GM18907 (cell line): Measurements from ENCODE around the gene UTS2B.

Source experiments
- ATAC-seq: cut with Tn5 transposase; IDR thresholded peaks from one replicate; pipeline ENCODE4 v1.9.1; 2021; ENCODE audit warnings: mild to moderate bottlenecking, moderate library complexity; ENCODE audit not compliant: unreplicated experiment

Gene UTS2B, protein sequence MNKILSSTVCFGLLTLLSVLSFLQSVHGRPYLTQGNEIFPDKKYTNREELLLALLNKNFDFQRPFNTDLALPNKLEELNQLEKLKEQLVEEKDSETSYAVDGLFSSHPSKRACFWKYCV

DNA sequence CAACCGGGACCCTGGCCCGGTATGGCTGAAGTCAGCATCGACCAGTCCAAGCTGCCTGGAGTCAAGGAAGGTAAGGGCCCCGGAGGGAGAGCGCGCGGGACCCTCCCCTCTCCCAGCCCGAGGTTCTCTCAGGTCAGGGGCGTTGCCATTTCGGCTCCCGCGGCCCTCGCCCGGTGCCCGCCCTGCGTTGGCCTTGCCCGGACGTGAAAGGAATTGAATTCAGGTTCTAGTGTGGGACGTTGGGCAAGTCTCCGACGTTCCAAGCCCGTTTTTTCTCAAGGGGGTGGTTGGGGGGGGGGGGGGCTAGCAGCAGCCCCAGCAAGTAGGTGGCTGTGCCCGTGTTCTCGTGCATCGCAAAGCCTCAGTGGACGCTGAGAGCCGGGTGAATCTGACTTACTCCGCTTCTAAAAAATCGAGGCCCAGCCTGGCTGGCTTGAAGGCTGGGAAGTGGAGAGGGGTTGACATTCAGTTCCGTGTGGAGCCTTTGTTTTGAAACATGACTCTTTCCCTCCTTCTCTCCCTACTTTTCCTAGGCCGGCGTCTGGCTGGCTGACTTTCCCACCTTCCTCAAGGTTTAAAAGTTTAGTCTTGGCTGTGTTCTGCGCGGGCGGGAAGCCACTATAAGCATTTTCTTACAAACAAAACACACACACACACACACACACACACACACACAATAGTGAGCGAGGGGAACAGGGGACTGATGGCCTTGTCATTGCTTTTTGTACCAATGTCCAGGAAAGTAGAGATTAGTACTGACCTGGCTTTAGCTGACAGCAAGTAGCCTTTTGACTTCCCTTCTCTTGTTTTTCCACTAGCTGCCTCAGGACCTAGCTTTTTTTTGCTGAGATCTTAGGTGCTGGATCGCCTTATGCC lies at the start of gene UTS2B:
Gene UTS2B, minus strand, starts transcription at position 873 of the 876 bp plus-strand sequence. CDS start 48,337 bp downstream, outside the sequence.
- peak; percentile 28 for ATAC-seq

DNA sequence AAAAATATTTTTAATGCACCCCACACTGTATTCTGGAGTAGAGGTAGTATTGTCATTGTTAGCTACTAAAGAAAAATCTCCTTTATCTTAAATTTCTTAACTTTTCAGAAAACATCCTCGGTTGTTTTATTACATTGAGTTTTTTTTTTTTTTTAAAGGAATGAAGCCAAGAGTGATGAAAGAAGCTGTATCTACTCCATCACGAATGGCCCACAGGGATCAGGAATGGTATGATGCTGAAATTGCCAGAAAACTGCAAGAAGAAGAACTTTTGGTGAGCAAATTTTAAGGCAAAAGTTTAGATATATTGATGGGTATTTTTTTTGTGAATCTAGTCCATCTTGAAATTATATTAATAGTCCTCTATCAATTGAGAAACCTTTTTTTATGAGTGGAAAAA lies 49.7 kb upstream of the UTS2B start:
- no peak for ATAC-seq

DNA sequence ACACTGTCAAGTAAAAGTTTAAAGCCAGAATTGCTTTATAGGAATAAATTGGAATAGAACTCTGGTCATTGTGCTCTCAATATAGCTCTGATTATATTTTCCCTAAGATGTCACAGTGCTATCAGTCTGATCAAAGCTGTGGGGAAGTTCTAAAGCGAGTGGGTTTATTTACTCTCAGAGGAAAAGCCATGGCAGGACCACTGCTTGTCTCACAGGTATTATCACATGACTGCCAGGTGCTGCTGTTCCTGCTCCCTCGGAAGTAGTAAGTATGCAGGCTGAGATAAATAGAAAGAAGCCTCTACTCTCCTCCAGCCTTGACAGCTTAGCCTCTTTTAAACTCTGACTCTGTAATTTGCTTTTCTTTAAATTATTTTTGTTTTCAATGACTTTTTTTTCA lies 49.1 kb upstream of the UTS2B start:
- no peak for ATAC-seq

DNA sequence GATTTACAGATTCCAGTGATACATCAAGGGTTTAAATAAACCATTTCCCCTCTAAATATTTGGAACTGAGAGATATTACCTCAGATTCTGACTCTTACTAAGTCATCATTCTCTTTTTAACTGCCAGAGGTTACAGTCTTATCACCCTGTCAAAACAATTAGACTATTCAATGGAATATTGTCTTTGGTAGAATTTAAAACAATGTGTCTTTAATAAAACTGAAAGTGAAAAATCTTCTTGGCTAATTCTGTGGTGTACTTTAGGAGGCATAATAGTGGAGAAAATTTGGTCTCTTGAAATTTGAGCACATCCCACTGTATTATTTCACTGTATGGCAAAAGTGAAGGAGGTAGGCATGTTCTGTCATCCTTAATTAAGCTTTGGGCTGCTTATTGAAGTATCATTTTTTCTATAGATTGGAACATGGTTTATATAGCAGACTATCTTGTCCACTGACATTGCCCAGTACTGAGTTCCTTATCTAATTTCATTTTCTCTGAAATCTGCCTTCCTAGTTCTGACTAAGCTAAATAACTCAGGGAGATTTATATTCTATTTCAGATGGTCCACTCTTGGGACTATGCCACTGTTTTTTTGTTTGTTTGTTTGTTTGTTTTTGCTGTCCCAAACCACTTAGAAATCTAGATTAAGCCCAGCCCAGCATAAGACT lies 48.0 kb upstream of the UTS2B start:
- ATAC-seq: peak; percentile 28

DNA sequence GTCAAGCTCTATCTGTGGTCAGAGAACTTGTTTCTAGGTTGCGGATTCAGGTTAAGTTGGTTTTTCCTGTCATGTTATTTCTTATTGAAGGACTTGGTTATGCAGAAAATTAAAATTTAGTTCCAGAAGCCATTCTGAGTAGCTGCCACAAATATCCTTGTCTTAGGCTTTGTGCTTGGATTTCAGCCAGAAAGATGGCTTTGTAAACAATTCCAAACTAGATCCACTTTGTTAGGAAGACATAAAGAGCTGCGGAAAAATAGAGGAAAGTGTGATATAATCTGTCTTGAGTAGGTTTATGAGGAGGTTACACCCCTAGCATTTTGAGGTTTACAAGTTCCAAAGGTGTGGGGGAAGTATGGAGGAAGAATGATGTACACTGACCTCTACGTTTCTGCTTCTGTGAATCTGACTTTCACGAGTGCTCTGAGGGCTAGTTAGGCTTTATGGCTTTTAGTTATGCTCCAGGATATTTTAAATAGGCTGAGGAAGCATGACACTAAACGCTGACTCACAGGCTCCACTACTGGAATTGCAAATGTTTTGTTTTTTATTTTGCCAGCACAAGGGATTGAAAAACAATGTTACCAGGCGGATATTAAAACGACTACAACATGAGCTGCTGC lies 46.3 kb upstream of the UTS2B start:
- ATAC-seq: no peak

DNA sequence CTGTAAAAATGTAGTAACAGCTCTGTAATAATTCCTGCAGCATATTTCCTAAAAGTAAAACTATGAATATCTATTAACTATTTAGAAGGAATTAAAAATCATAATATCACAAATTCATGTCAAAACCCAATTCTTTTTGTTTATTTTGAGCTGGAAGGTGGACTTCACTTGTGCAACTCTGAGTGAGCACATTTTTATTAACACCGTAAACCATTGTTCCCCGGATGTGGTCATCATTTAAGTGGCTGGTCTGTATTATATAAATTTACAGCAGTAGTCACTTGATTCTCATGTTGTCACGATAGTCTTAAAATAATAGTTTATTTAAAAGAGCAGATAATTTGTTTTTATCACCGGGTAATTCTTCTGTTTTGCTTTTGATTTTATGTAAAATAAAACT lies 43.0 kb upstream of the UTS2B start:
- no peak for ATAC-seq

DNA sequence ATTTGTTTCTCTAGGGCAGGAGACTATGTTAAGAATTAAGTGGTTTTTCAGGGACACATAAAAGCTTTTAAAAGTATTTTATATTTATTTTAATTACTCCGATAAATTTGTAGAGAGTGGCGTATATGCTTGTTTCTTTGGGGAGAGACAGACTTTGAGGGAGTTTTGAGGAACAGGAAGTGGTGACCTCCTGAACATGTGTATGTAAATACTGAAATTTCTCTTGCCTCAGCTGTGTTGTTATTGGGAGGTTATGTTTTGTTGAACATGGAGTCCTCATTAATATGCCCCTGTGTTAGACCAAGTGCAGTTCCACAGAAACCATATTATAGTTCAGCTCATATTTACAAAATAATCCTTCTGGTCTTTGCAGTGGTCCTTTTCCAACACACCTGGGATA lies 41.8 kb upstream of the UTS2B start:
- ATAC-seq: peak; percentile 64

DNA sequence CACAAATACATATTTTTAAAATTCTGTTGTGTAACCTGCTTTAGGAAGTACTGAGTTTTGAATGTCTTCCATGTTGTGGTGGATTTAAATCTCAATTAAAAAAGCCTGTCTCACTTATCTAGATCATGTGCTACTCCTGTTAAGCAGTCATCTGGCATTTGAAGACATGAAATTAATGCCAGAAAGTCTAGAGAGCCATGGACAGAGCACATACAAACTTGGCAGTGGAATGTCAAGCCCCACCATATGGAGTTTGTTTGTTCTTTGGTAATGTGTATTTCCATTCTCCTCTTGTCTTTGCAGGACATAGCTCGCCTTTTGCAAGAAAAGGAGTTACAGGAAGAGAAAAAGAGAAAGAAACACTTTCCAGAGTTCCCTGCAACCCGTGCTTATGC lies 39.3 kb upstream of the UTS2B start:
- ATAC-seq: no peak

DNA sequence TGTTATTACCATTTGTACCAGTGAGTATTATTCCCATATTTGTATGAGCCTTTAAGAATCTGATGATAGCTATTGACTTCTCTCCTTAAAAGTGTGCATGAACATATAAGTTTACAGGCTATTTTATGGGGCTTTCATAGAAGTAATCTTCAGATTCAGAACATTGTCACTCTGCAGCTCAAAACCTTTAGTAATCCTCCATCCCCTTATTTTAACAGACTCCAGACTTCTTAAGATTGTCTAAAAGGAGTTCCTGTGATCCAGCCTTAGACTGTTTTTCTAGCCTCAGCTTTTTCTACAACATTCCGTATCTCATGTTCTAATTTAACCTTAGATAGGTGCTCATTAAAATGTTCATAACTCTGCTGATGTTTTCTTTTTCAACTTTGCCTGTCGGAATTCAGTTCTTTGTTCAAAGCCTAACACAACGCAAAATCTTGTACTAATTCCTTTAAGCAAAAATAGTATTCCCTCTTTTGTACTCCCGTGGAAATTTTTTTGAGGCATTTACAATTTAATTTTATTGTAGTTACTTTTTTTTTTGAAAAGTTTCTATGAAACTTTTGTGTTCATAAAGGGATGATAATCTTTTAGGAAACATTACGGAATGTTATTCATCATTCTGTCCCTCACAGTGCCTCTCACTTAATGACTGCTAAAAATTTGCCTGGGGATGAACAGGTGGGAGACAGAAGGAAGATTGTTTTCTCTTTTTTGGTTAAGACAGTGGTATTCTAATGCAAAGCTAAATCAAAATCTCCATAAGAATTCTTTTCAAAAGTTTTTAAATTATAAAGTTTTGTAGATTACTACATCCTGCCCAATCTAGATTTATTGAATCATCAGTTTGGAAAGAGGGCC lies 38.7 kb upstream of the UTS2B start:
- no peak for ATAC-seq

DNA sequence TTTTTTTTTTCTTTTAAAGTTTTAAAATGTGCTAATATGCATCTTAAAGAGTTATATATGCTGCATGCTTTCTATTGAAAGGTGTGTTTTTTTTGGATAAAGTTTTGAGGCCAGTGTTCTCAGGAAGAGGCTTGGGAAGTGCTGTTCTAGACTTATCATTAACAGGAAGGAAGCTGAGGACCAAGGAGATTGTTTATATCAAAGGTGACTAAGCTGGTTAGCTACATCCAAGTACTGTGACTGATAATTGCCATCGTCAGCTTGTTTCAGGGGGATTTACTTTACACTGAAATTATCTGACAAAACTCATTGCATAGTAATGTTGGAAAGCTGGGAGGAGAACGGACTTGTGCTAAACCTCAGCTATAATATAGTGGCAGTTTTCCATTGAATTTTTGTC lies 36.3 kb upstream of the UTS2B start:
- ATAC-seq: no peak

DNA sequence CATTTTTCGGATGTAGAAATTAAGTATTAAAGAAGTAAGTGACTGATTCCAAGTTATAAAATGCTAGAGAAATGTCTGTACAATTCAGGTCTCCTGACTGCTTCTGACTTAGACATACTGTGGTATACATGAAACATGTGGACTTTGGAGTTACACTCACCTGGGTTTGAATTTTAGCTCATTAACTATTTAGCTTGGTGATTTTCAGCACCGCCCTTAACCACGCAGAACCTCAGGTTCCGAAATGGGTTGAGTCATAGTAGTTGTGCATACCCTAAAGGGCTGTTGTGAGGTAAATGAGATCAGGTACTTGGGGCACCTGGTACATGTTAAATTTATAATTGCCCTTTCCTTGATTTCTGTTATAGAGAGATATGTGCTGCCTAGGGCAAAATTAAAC lies 32.9 kb upstream of the UTS2B start:
- no peak for ATAC-seq

DNA sequence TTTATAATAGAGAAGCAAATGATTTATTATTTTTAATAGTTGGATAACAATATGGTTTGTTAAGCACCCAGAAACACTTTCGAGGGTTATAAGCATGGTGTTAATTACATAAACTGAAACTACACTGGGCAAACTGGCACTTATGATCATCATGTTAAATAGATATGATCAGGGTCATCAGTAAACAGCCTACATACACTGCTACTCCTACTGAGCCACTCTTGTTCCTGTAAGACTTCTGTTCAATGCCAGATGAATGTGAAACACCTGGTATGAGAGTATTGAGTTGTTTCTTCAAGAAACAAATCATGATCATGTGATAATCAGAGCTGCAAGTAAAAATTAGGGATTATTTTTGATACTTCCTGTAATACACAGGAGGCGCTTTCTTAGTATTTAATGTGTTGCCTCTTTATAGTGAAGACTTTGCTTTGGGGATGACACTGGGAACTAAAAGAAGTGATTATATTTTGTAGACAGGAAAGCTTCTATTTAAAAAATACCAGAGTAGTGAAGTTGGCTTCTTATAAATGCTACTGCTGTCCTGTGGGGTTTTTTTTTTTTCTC lies 32.3 kb upstream of the UTS2B start:
- ATAC-seq: no peak

DNA sequence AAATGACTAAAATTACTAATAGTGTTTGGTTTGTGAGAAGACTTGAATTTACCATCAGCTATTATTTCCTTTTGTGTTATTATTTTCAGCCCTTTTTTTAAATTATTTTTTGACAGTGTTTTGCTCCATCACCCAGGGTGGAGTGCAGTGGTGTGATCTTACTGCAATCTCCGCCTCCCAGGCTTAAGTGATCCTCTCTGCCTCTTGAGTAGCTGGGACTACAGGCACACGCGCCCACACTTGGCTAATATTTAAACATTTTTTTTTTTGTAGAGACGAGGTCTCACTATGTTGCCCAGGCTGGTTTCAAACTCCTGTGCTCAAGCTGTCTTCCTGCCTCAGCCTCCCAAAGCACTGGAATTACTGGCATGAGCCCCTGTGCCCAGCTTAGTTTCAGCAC lies 31.7 kb upstream of the UTS2B start:
- no peak for ATAC-seq

DNA sequence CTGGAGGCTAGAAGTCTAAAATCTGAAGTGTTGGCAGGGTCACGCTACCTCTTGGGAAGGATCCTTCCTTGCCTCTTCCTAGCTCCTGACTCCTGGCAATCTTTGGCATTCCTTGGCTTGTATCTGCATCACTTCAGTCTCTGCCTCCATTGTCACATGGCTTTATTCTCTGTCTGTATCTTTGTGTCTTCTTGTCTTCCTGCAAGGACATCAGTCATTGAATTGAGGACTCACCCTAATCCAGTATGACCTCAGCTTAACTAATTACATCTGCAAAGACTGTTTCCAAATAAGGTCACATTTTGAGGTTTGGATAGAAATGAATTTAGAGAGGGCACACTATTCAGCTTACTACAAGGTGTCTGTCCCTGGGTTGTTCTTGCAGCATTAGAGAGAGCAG lies 31.1 kb upstream of the UTS2B start:
- no peak for ATAC-seq

DNA sequence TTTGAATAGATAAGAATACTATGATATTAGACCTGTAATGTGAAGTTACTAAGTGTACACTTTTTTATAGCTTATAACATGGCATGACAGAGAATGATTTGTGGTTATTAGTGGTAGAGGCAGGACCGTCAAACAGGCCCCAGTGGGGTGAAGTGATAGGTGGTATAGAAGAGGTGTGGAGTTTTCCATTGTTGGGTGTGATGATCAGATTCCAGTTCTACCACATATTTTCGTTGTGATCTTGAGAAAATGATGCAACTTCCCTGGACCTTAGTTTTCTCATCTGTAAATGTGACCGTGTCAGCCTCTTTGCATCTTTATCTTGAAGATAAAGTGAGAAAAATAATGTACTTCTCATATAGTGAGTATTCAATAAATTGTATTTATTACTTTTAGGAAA lies 30.3 kb upstream of the UTS2B start:
- ATAC-seq: no peak

DNA sequence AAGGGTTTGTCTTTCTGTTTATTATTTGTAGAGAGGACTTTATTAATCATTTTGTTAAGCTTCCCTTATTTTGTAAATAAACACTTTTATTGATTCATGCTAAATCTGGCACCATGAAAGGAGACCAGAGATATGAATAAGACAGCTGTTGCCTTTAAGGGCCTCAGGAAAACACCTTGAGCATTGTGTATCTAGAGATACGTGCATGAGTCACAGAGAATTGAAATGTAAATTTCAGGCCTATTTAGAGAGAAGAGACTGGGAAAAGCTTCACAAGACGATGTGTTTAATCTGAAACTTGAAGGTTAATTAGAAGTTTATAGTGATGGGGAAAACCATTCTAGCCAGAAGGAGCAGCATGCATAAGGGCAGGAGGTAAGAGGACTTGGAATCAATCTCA lies 28.6 kb upstream of the UTS2B start:
- ATAC-seq: peak; percentile 37

DNA sequence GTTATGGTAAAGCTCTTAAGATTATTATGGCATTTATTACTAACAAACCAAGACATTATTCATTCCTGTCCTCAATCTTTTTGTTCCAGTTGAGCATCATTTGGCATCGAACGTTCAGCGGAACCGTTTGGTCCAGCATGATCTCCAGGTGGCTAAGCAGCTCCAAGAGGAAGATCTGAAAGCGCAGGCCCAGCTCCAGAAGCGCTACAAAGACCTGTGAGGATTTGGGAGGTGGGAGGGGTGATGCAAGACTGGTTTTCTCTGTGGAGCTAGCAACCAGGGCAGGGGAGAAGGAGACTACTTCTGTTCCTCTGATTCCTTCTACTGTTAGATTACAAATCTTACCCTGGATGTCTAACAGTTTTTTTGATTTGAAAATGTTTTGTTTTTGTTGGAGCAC lies 27.6 kb upstream of the UTS2B start:
- no peak for ATAC-seq

DNA sequence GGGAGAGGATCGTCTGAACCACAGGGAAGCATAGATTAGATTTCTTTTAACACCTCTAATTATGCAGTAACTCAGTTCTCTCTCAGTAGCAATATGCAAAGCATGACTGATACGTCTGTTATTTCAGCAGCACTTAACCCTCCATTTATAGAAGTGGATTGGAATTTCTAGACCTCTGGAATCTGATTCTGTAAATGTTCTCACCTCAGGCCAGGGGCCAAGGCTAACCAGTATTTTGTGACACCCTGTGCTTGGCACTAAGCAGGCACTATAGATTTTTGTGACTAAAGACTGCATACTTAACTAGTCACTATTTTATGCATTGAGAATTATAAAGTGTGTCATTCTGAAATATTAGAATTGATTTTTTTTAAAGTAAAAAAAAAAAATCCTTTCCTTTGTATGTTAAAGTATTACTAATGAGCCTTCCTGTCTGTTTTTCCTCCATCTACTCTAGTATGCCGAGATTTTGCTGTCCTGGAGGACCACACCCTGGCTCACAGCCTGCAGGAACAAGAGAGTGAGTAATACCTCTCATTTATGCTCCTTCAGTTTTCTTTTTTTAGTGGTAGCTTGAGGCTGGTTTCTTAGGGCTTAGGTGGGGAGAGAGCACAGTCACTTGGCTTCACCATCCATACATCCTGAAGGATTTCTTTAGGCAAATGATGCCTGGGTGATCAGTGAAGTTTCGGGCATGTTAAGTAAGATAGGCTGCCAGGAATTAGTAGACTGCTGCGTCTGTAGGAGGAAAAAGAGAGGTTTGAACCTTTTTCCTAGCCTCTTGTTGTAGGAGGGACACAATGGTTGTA lies 26.5 kb upstream of the UTS2B start:
- ATAC-seq: no peak

DNA sequence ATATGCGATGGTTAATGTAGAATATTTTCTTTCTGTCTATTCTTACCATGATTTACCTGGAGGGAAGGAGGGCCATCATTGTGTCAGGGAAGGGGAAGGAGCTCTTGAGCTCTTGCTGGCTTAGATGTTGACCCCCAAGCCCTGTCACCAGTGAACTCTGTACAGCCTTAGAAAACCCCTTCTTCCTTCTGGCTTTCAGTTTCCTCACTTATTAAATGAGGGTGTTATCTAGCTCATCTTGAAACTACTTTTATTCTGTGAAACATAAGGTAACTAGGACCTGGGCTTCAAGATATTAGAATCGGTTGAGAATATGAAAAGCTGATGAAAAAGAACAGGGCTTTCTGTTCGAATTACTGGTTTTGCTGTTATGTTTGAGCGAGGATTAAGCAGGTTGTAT lies 25.1 kb upstream of the UTS2B start:
- ATAC-seq: peak; percentile 85
